Lower lobe of right lung (tissue), 2 donors: Measurements from ENCODE around the gene PLOD2. TPM values are rescaled to one million over a fixed set of nuclear protein-coding genes. Genes with fewer than 3 reads are reported as not detected.

Experiments used
- ATAC-seq, 2 donors: fragments of 200-7000 bp; cut with Tn5 transposase; one replicate each; pipeline ENCODE4 v1.9.1; 2020 to 2022; ENCODE audit warnings: mild to moderate bottlenecking in 2 of 2, moderate library complexity in 2 of 2
- DNase-seq: peaks from one replicate; pipeline ENCODE4 v3.0.0-alpha.2; 2020
- H3K27ac ChIP-seq: fragments of 200-600 bp; one replicate; pipeline ENCODE4 v1.8.0; 2022
- H3K27me3 ChIP-seq: fragments of 200-600 bp; one replicate; pipeline ENCODE4 v1.8.0; 2022; ENCODE audit warnings: low read depth
- H3K36me3 ChIP-seq: fragments of 200-600 bp; one replicate; pipeline ENCODE4 v1.8.0; 2022; ENCODE audit warnings: mild to moderate bottlenecking
- H3K4me1 ChIP-seq: fragments of 200-600 bp; one replicate; pipeline ENCODE4 v1.8.0; 2022
- H3K4me3 ChIP-seq: fragments of 200-600 bp; one replicate; pipeline ENCODE4 v1.8.0; 2022; ENCODE audit warnings: mild to moderate bottlenecking
- H3K9me3 ChIP-seq: fragments of 200-600 bp; one replicate; pipeline ENCODE4 v1.8.0; 2022
- CTCF ChIP-seq: fragments of 200-600 bp; IDR thresholded peaks from one replicate; pipeline ENCODE4 v1.8.0; 2022; ENCODE audit warnings: antibody characterized with exemption, mild to moderate bottlenecking
- intact Hi-C: fragments of 100-400 bp; cut with DNase I; formaldehyde crosslinking; loops from one replicate; pipeline ENCODE4 v1.11.0; 2022
- total RNA-seq: library from RNA; stranded (reverse); fragmentation: NEBNext Ultra II Directional; extraction: Animal tissue kit (Norgen Biotek cat#: 25700); gene quantifications from one replicate; pipeline ENCODE4 v1.2.1, GENCODE V29; 2021
- donor health status: DM: no; HTN: yes; CAD: no; lungs with severe emphysema.

PLOD2 gene
- total RNA-seq, 1 donor from 2014 or later, result 17.9 TPM

- Histone ChIP-seq H3K4me3 (no peak overlapping the region), H3K27ac (no peak overlapping the region), H3K9me3 (no peaks in the 10 kb centered on the region), H3K36me3 (peaks cover 8% of the 10 kb centered on the region), H3K27me3 (no peaks in the 10 kb centered on the region), H3K4me1 (no peaks in the 10 kb centered on the region)
- no peak for ATAC-seq
- intact Hi-C loops, result loop anchor here (10.0 kb wide), 1 partner anchor 253 kb away; no protein-coding TSS in a partner anchor
- no peak for TF ChIP-seq CTCF
- DNase-seq, result no peak
Observed at GRCh38 chr3:146071632-146072031, 89.4 kb downstream of the PLOD2 start.

- no peak overlapping the region for H3K4me3 ChIP-seq
- H3K4me1 ChIP-seq, result peaks cover 4% of the 10 kb centered on the region
- TF ChIP-seq CTCF, result no peak
- intact Hi-C loops, result no loop called here
- H3K9me3 ChIP-seq, result no peaks in the 10 kb centered on the region
- peaks cover 8% of the 10 kb centered on the region for H3K36me3 ChIP-seq
- ATAC-seq (no peak), DNase-seq (no peak)
- H3K27me3 ChIP-seq, result no peaks in the 10 kb centered on the region
- no peak overlapping the region for H3K27ac ChIP-seq
Observed at GRCh38 chr3:146067048-146067447, 93.9 kb downstream of the PLOD2 start.

GRCh38 chr3:146065573-146066006, 95.4 kb downstream of the PLOD2 start:
- no peak overlapping the region for H3K27ac ChIP-seq
- intact Hi-C loops, result no loop called here
- peaks cover 6% of the 10 kb centered on the region for H3K36me3 ChIP-seq
- ATAC-seq, result no peak
- no peaks in the 10 kb centered on the region for H3K9me3 ChIP-seq
- no peaks in the 10 kb centered on the region for H3K27me3 ChIP-seq
- no peak overlapping the region for H3K4me3 ChIP-seq
- TF ChIP-seq CTCF, result peak; percentile 71
- no peak for DNase-seq
- peaks cover 4% of the 10 kb centered on the region for H3K4me1 ChIP-seq

- intact Hi-C loops, result no loop called here
- no peak for TF ChIP-seq CTCF
- no peak for DNase-seq
- H3K9me3 ChIP-seq, result no peaks in the 10 kb centered on the region
- H3K4me3 ChIP-seq, result no peak overlapping the region
- H3K36me3 ChIP-seq, result no peaks in the 10 kb centered on the region
- no peaks in the 10 kb centered on the region for H3K27me3 ChIP-seq
- no peaks in the 10 kb centered on the region for H3K4me1 ChIP-seq
- no peak overlapping the region for H3K27ac ChIP-seq
- ATAC-seq, result no peak
Observed at GRCh38 chr3:146058241-146058640, 102.7 kb downstream of the PLOD2 start.

DNA sequence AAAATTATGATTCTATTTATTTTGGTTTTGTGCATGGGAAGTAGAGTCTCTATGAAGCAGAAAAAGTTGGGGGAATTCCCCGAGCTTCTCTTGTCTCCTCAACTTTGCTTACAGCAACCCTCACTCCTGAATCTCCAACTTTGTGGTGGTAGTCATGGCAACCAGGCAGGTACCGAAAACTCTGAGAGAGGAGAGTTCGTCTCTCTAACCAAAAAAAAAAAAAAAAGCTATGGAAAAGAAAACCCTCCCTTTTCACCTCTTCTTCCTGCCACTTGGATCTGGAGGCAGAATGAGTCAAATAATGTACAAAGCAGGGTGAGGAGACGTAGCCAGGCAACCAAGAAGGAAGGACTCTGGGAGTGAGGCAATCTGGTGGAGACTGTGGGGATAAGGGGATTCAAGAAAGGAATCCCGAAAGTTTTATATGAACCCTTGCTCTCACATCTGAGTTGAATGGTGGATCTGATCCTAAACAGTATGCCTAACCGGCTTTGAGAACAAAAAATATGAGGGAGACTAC, 108.1 kb downstream of the PLOD2 start:
- ATAC-seq (no peak), DNase-seq (no peak)
- Histone ChIP-seq H3K27me3 (no peaks in the 10 kb centered on the region), H3K4me1 (no peaks in the 10 kb centered on the region), H3K27ac (no peak overlapping the region), H3K36me3 (no peaks in the 10 kb centered on the region), H3K4me3 (no peak overlapping the region), H3K9me3 (no peaks in the 10 kb centered on the region)
- TF ChIP-seq CTCF, result no peak
- intact Hi-C loops, result no loop called here
